Epithelial cell of proximal tubule (primary cell): ENCODE data around the gene HCN3. TPM values are rescaled to one million over a fixed set of nuclear protein-coding genes. Genes with fewer than 3 reads are reported as not detected.

ENCODE experiments used
- DNase-seq: peaks from one replicate; pipeline ENCODE4 v3.0.0-alpha.2; 2011; ENCODE audit warnings: low read depth
- H3K4me3 ChIP-seq: 2 replicates; pipeline ENCODE4 v1.5.1; 2011; ENCODE audit warnings: low read depth, mild to moderate bottlenecking, low read length
- total RNA-seq: library from RNA; depleted of rRNA; stranded (reverse); fragments of >200 nt; gene quantifications from 2 replicates; pipeline ENCODE4 v1.2.3, GENCODE V29; 2015
- TF ChIP-seq, protein P1 (sequence below): conservative IDR thresholded peaks from 2 replicates; pipeline ENCODE4 v1.5.1; 2012; ENCODE audit warnings: low read depth, mild to moderate bottlenecking, low read length

Gene HCN3
- total RNA-seq, 1 donor from 2014 or later = 8.1 TPM

DNA sequence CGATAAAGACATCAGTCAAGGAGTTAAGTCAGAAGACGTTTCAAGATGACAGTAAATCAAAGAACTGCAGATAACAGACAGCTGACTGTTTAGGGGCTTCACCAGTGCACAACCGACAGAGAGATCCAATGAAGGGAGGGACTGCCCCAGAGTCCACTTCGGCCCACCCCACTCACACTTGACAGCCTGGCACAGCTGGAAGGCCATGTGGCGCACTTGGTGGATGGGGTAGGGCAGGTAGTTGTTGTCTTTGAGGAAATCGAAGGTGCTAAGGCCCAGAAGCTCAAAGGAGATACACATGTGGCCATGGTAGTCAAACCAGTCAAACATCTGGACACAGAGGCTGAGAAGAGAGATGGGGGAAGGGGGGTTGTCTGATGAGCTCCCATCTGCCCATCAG lies 10.7 kb upstream of the HCN3 start:
- TF ChIP-seq, protein P1, sequence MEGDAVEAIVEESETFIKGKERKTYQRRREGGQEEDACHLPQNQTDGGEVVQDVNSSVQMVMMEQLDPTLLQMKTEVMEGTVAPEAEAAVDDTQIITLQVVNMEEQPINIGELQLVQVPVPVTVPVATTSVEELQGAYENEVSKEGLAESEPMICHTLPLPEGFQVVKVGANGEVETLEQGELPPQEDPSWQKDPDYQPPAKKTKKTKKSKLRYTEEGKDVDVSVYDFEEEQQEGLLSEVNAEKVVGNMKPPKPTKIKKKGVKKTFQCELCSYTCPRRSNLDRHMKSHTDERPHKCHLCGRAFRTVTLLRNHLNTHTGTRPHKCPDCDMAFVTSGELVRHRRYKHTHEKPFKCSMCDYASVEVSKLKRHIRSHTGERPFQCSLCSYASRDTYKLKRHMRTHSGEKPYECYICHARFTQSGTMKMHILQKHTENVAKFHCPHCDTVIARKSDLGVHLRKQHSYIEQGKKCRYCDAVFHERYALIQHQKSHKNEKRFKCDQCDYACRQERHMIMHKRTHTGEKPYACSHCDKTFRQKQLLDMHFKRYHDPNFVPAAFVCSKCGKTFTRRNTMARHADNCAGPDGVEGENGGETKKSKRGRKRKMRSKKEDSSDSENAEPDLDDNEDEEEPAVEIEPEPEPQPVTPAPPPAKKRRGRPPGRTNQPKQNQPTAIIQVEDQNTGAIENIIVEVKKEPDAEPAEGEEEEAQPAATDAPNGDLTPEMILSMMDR = no peak
- DNase-seq = no peak

DNA sequence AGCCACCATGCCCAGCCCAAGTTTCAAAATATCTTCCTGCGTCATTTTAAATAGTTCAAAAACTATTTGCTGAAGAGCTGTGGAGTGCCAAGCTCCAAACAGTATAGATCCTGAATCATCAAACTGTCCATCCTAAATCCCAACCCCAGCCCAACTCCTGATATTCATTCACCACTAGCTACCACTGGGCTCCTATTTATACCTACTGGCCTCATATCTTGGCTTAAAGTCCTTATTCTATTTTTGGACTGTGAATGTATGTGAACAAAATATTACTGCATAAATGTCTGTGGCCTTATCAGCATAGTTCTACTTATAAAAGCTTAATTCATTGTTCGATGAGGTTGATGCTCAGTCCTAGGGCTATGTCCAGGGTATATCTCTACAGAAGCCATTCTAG lies 9.9 kb upstream of the HCN3 start:
- TF ChIP-seq, protein P1 = no peak
- DNase-seq = no peak
- H3K4me3 ChIP-seq = no peak overlapping the region

More for the DNA sequence above, 10.7 kb upstream of the HCN3 start:
- H3K4me3 ChIP-seq = no peak overlapping the region

DNA sequence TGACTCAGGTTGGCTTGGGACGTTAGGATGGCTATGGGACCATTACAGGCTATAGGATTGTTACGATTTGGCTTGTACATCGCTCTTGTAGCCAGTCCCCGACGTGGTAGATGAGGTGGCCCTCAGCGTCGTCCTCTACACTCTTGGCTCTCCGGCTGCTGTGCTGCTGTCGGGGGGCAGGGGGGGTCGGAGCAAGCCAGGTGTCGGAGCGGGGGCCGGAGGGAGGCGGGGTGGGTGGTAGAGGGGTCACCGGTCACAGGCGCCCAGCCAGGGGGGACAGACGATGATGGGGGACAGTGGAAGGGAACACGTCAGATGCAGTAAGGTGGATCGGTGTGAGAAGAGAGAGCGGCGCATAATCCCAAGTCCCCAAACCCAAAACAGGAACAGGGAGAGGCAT lies 8.6 kb upstream of the HCN3 start:
- H3K4me3 ChIP-seq = no peak overlapping the region
- TF ChIP-seq, protein P1 = no peak
- DNase-seq = no peak

DNA sequence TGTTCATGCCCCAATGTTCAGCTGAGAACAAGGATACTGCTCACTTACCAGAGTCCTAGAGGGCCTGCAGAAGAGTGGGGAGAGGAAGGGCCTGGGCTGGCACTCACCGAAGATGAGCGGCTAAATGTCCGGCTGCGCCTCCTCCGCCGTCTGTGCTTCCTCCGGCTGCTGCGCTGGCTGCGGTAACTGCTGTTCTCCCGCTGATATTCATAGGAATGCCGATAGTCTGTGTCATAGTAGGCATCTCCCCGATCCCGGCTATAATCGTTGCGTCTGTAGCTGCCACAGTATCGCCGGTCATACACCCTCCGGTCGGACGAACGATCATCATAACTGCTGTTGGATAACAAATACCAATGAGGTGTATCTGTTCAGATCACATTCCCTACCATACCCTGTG lies 7.9 kb upstream of the HCN3 start:
- TF ChIP-seq, protein P1 = no peak
- H3K4me3 ChIP-seq = no peak overlapping the region
- no peak for DNase-seq

DNA sequence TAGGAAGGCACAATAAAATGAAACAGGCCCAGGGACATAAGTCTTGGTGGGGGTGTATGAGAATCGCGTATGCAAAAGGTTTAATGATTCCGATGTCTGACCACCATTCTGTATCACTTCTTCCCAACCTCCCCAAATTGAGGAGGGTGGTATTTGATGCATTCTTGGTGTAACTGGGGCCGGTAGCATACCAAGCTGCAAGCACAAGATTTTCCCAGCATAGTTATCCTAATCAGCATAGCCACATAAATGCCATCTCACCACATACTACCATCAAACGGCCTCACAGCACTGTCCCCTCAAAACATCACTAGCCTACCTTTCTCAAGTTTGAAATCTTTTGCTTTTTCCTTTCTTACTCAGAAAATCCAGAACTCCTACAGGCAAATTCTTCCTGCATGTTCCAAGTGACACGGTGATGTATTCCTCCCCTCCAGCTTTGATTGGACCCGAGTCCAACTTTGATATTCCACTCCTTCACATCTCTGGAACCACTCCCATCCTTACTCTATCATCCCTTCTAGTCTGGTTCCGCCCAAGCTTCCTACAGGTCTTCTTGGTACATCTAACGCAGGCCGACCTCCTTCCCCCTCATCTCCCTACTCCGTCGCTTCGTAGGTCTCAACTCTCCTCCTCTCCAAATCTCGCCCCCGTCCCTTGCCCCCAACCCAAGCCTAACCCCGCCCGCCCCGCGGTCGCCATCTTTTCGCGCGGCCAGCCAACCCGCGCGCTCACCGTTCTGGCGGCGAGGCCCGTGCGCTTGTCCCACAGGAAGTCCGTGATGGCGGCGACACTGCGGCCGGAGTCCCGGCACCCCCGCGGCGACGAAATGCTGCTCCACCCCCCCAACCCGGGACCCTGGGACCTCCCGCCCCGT lies 4.6 kb upstream of the HCN3 start:
- H3K4me3 ChIP-seq = peak overlapping the region; percentile 59
- TF ChIP-seq, protein P1 = no peak
- no peak for DNase-seq

DNA sequence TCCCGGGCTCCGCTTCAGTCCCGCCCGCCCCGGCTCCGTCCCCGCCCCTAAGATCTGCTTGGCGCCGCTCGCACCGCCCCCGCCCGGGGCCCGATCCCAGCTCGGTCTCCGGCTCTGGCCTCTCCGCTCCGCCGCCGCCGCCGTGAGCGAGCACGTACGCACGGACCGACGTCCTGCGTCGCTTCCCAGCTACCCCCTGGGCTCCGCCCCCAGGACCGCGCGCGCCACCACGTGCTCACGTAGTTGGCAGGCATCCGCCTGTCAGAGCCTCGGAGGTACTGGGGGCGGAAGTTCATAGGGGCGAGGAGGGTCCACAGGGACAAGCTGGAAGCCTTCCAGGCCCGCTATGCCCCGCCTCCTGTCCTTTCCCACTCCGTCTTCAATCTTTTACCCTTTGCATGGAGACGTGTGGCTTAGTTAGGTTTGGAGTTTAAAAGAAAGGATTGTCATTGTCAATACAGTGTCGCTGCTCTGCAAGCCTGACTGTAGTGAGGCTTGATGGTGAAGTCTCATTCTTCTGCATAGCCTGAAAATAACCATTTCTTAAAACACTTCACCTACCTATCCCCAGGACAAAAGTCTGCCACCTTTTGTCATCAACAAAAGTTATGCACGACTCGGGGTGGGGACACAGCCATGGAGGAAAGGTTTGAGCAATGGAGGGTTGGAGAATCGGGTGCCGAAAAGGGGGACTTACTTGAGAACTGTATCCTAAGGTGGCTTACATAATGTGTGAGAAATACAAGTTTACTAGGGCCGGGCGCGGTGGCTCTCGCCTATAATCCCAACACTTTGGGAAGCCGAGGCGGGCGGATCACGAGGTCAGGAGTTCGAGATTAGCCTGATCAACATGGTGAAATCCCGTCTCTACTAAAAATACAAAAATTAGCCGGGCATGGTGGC lies 3.7 kb upstream of the HCN3 start, which contains the start of gene CLK2:
Gene CLK2, minus strand, starts transcription at position 162 of the 903 bp plus-strand sequence. CDS start 2,527 bp downstream, outside the sequence.
- TF ChIP-seq, protein P1 = no peak
- H3K4me3 ChIP-seq = peak within 1 kb of the TSS; percentile 59
- DNase-seq = no peak
